ENCODE results near the gene APOC4. TPM values are rescaled to one million over a fixed set of nuclear protein-coding genes. Genes with fewer than 3 reads are reported as not detected.
A peak's percentile ranks its signal among the peaks of the same experiment; 100 is the strongest.
"Not testable (repeated sequence)": the region's sequence is repeated elsewhere in the genome, so short reads cannot be mapped to it uniquely, and the experiment has no call there.

Gene APOC4
- polyA plus RNA-seq, 4 donors: not detected

- FAIRE-seq; H3K4me3 ChIP-seq (ENCODE audit: low read depth in 1 of 3, low read length in 3 of 3); H3K27ac ChIP-seq (ENCODE audit: low read depth in 1 of 3, low read length in 2 of 3); DNase-seq; H3K36me3 ChIP-seq (ENCODE audit: control insufficient read depth in 3 of 3, insufficient read depth in 2 of 3, low read depth in 1 of 3, low read length in 3 of 3); H3K9me3 ChIP-seq (ENCODE audit: control insufficient read depth in 2 of 2, insufficient read depth in 1 of 2, low read depth in 1 of 2, low read length in 1 of 2); H3K27me3 ChIP-seq (ENCODE audit: control insufficient read depth in 3 of 3, insufficient read depth in 3 of 3, low read length in 3 of 3): not testable (repeated sequence)
- WGBS, 3 donors: 84 to 89% (median 88%) methylated on average over 6 of the region's 6 CpGs
- peaks cover 2 to 13% (median 3%) of the 10 kb centered on the region in 3 donors for H3K4me1 ChIP-seq (ENCODE audit: control insufficient read depth in 3 of 3, insufficient read depth in 2 of 3, low read depth in 1 of 3, low read length in 2 of 3)
These were observed 30.1 kb upstream of the APOC4 start for GRCh38 chr19:44911896-44912295.

GRCh38 chr19:44912854-44913253, 29.2 kb upstream of the APOC4 start:
- WGBS, 3 donors: 57 to 71% (median 61%) methylated on average over 6 of the region's 6 CpGs
- no peak overlapping the region for H3K27ac ChIP-seq (ENCODE audit: low read depth in 1 of 3, low read length in 2 of 3)
- H3K9me3 ChIP-seq (ENCODE audit: control insufficient read depth in 2 of 2, insufficient read depth in 1 of 2, low read depth in 1 of 2, low read length in 1 of 2): no peaks in the 10 kb centered on the region
- peaks cover 0 to 3% (median 0%) of the 10 kb centered on the region in 3 donors for H3K36me3 ChIP-seq (ENCODE audit: control insufficient read depth in 3 of 3, insufficient read depth in 2 of 3, low read depth in 1 of 3, low read length in 3 of 3)
- no peak for DNase-seq
- H3K27me3 ChIP-seq (ENCODE audit: control insufficient read depth in 3 of 3, insufficient read depth in 3 of 3, low read length in 3 of 3): no peaks in the 10 kb centered on the region
- FAIRE-seq: no peak
- H3K4me1 ChIP-seq (ENCODE audit: control insufficient read depth in 3 of 3, insufficient read depth in 2 of 3, low read depth in 1 of 3, low read length in 2 of 3): peaks cover 2 to 13% (median 3%) of the 10 kb centered on the region in 3 donors
- H3K4me3 ChIP-seq (ENCODE audit: low read depth in 1 of 3, low read length in 3 of 3): no peak overlapping the region

GRCh38 chr19:44913512-44914432, 28.3 kb upstream of the APOC4 start:
- not testable (repeated sequence) for H3K9me3 ChIP-seq (ENCODE audit: control insufficient read depth in 2 of 2, insufficient read depth in 1 of 2, low read depth in 1 of 2, low read length in 1 of 2); FAIRE-seq; H3K27me3 ChIP-seq (ENCODE audit: control insufficient read depth in 3 of 3, insufficient read depth in 3 of 3, low read length in 3 of 3); H3K36me3 ChIP-seq (ENCODE audit: control insufficient read depth in 3 of 3, insufficient read depth in 2 of 3, low read depth in 1 of 3, low read length in 3 of 3)
- peak; percentile 10 to 28 for DNase-seq
- Histone ChIP-seq H3K4me3 (ENCODE audit: low read depth in 1 of 3, low read length in 3 of 3) (peak overlapping the region in 1 of 3 donors; percentile 64), H3K27ac (ENCODE audit: low read depth in 1 of 3, low read length in 2 of 3) (peak overlapping the region in 1 of 3 donors; percentile 11), H3K4me1 (ENCODE audit: control insufficient read depth in 3 of 3, insufficient read depth in 2 of 3, low read depth in 1 of 3, low read length in 2 of 3) (peaks cover 2 to 13% (median 3%) of the 10 kb centered on the region in 3 donors)
- 24 to 48% (median 37%) methylated on average over 23 of the region's 23 CpGs for WGBS, 3 donors

GRCh38 chr19:44914433-44915206, 27.4 kb upstream of the APOC4 start, which contains the start of gene APOC1:
TSS of gene APOC1 (plus strand) at chr19:44914608. CDS start at chr19:44914892, 284 bp downstream.
- not testable (repeated sequence) for H3K9me3 ChIP-seq (ENCODE audit: control insufficient read depth in 2 of 2, insufficient read depth in 1 of 2, low read depth in 1 of 2, low read length in 1 of 2); FAIRE-seq; H3K27me3 ChIP-seq (ENCODE audit: control insufficient read depth in 3 of 3, insufficient read depth in 3 of 3, low read length in 3 of 3); H3K36me3 ChIP-seq (ENCODE audit: control insufficient read depth in 3 of 3, insufficient read depth in 2 of 3, low read depth in 1 of 3, low read length in 3 of 3)
- Histone ChIP-seq H3K4me3 (ENCODE audit: low read depth in 1 of 3, low read length in 3 of 3) (peak within 1 kb of the TSS in 2 of 3 donors; percentile 24 to 64), H3K4me1 (ENCODE audit: control insufficient read depth in 3 of 3, insufficient read depth in 2 of 3, low read depth in 1 of 3, low read length in 2 of 3) (peaks cover 2 to 13% (median 3%) of the 10 kb centered on the region in 3 donors), H3K27ac (ENCODE audit: low read depth in 1 of 3, low read length in 2 of 3) (peak within 1 kb of the TSS in 1 of 3 donors; percentile 11)
- DNase-seq: peak; percentile 82 to 94
- 2 to 6% (median 3%) methylated on average over 25 to 28 of the region's 28 CpGs for WGBS, 3 donors

- Histone ChIP-seq H3K36me3 (ENCODE audit: control insufficient read depth in 3 of 3, insufficient read depth in 2 of 3, low read depth in 1 of 3, low read length in 3 of 3) (no peaks in the 10 kb centered on the region), H3K4me3 (ENCODE audit: low read depth in 1 of 3, low read length in 3 of 3) (no peak overlapping the region), H3K27me3 (ENCODE audit: control insufficient read depth in 3 of 3, insufficient read depth in 3 of 3, low read length in 3 of 3) (no peaks in the 10 kb centered on the region), H3K9me3 (ENCODE audit: control insufficient read depth in 2 of 2, insufficient read depth in 1 of 2, low read depth in 1 of 2, low read length in 1 of 2) (no peaks in the 10 kb centered on the region), H3K27ac (ENCODE audit: low read depth in 1 of 3, low read length in 2 of 3) (peak overlapping the region in 1 of 3 donors; percentile 22), H3K4me1 (ENCODE audit: control insufficient read depth in 3 of 3, insufficient read depth in 2 of 3, low read depth in 1 of 3, low read length in 2 of 3) (no peaks in the 10 kb centered on the region)
- DNase-seq (no peak), FAIRE-seq (no peak)
- 63 to 69% (median 63%) methylated on average over 8 of the region's 8 CpGs for whole genome bisulfite sequencing, 3 donors
These were observed 17.8 kb upstream of the APOC4 start for GRCh38 chr19:44924243-44924725.

GRCh38 chr19:44925114-44925891, 16.7 kb upstream of the APOC4 start:
- DNase-seq: no peak
- H3K36me3 ChIP-seq (ENCODE audit: control insufficient read depth in 3 of 3, insufficient read depth in 2 of 3, low read depth in 1 of 3, low read length in 3 of 3): no peaks in the 10 kb centered on the region
- no peaks in the 10 kb centered on the region for H3K27me3 ChIP-seq (ENCODE audit: control insufficient read depth in 3 of 3, insufficient read depth in 3 of 3, low read length in 3 of 3)
- no peaks in the 10 kb centered on the region for H3K4me1 ChIP-seq (ENCODE audit: control insufficient read depth in 3 of 3, insufficient read depth in 2 of 3, low read depth in 1 of 3, low read length in 2 of 3)
- peak overlapping the region in 1 of 3 donors; percentile 60 for H3K27ac ChIP-seq (ENCODE audit: low read depth in 1 of 3, low read length in 2 of 3)
- no peak for FAIRE-seq
- 45 to 62% (median 59%) methylated on average over 8 of the region's 8 CpGs for WGBS, 3 donors
- H3K4me3 ChIP-seq (ENCODE audit: low read depth in 1 of 3, low read length in 3 of 3): no peak overlapping the region
- no peaks in the 10 kb centered on the region for H3K9me3 ChIP-seq (ENCODE audit: control insufficient read depth in 2 of 2, insufficient read depth in 1 of 2, low read depth in 1 of 2, low read length in 1 of 2)

- H3K27me3 ChIP-seq (ENCODE audit: control insufficient read depth in 3 of 3, insufficient read depth in 3 of 3, low read length in 3 of 3); H3K9me3 ChIP-seq (ENCODE audit: control insufficient read depth in 2 of 2, insufficient read depth in 1 of 2, low read depth in 1 of 2, low read length in 1 of 2); DNase-seq; H3K4me3 ChIP-seq (ENCODE audit: low read depth in 1 of 3, low read length in 3 of 3); FAIRE-seq; H3K4me1 ChIP-seq (ENCODE audit: control insufficient read depth in 3 of 3, insufficient read depth in 2 of 3, low read depth in 1 of 3, low read length in 2 of 3); H3K27ac ChIP-seq (ENCODE audit: low read depth in 1 of 3, low read length in 2 of 3); H3K36me3 ChIP-seq (ENCODE audit: control insufficient read depth in 3 of 3, insufficient read depth in 2 of 3, low read depth in 1 of 3, low read length in 3 of 3): not testable (repeated sequence)
- WGBS, 3 donors: 46 to 47% (median 47%) methylated on average over 12 to 19 of the region's 19 CpGs
These were observed 15.6 kb upstream of the APOC4 start for GRCh38 chr19:44926245-44927077.
